Right lobe of liver (tissue), 6 donors: ENCODE results near the gene DDI2. TPM values are rescaled to one million over a fixed set of nuclear protein-coding genes. Genes with fewer than 3 reads are reported as not detected.

Source experiments
- ATAC-seq, 4 donors: fragments of 200-7000 bp; cut with Tn5 transposase; one replicate each; pipeline ENCODE4 v1.9.1; 2020; ENCODE audit warnings: mild to moderate bottlenecking in 4 of 4, moderate library complexity in 4 of 4
- DNase-seq, 3 donors: peaks; one replicate each; pipeline ENCODE4 v3.0.0-alpha.2; 2020
- H3K27ac ChIP-seq, 3 donors: fragments of 200-600 bp; one replicate each; pipeline ENCODE4 v1.8.0; 2022
- H3K27me3 ChIP-seq, 2 donors: fragments of 200-600 bp; one replicate each; pipeline ENCODE4 v1.8.0; 2022
- H3K36me3 ChIP-seq, 4 donors: fragments of 200-600 bp; sonication (generic) in 1 of 4; one replicate each; pipeline versions ENCODE4 v1.5.1 to v1.8.0; 2017 to 2022; ENCODE audit warnings: control low read depth in 1 of 4
- H3K4me1 ChIP-seq, 4 donors: fragments of 200-600 bp; sonication (generic) in 1 of 4; one replicate each; pipeline versions ENCODE4 v1.5.1 to v1.8.0; 2017 to 2022; ENCODE audit warnings: control low read depth in 1 of 4
- H3K4me3 ChIP-seq, 3 donors: fragments of 200-600 bp; one replicate each; pipeline ENCODE4 v1.8.0; 2022
- H3K9me3 ChIP-seq, 4 donors: fragments of 200-600 bp; sonication (generic) in 1 of 4; one replicate each; pipeline versions ENCODE4 v1.5.1 to v1.8.0; 2017 to 2022; ENCODE audit warnings: control low read depth in 1 of 4
- CTCF ChIP-seq, 4 donors: fragments of 200-600 bp in 3 of 4; fragments of 450-650 bp in 1 of 4; IDR thresholded peaks; one replicate each; pipeline versions ENCODE4 v1.5.1 to v1.8.0; 2016 to 2022; ENCODE audit warnings: antibody characterized with exemption in 4 of 4, mild to moderate bottlenecking in 2 of 4
- POLR2A ChIP-seq: fragments of 450-650 bp; IDR thresholded peaks from one replicate; pipeline ENCODE4 v1.6.1; 2017; ENCODE audit warnings: antibody characterized with exemption, mild to moderate bottlenecking
- WGBS: methylation state at CpG from one replicate; pipeline ENCODE4 v1.1.6; 2018; ENCODE audit warnings: low coverage, low lambda C conversion rate; ENCODE audit not compliant: insufficient coverage; ENCODE audit errors: missing lambda C conversion rate; 5-methylcytosine and 5-hydroxymethylcytosine counted together
- intact Hi-C, 2 donors: fragments of 100-400 bp; cut with DNase I; formaldehyde crosslinking; loops; one replicate each; pipeline versions ENCODE4 v1.11.2 to v1.14.1; 2022
- total RNA-seq, 6 experiments: library from RNA; depleted of rRNA in 2 of 6; stranded (reverse); fragments of >200 nt in 2 of 6; fragmentation: NEBNext Ultra II Directional in 3 of 6; extraction: Animal tissue kit (Norgen Biotek cat#: 25700) in 3 of 6; gene quantifications; one replicate each; pipeline versions ENCODE4 v1.1.0 to v1.2.4, GENCODE V29; 2016 to 2023
- donor health status: DM: no; HTN: yes; CAD: no.
- donor health status: DM: no; HTN: no; CAD: no.
- donor health status: DM: no; HTN: no; CAD: no.
- donor health status: DM: no; HTN: yes; CAD: no.
- donor health status: DM: no; HTN: yes; CAD: no.

The DDI2 gene
- total RNA-seq, 6 experiments from 2014 or later: 24.9 to 70.0 (median 42.9) TPM

- Histone ChIP-seq H3K4me3 (no peak overlapping the region), H3K27ac (no peak overlapping the region), H3K4me1 (peaks cover 0 to 13% (median 1%) of the 10 kb centered on the region in 4 donors), H3K9me3 (no peaks in the 10 kb centered on the region), H3K27me3 (no peaks in the 10 kb centered on the region), H3K36me3 (no peaks in the 10 kb centered on the region)
- TF ChIP-seq POLR2A (no peak), CTCF (IDR thresholded peaks at IDR 0.05) (no peak)
- intact Hi-C loops: no loop called here
- no peak for DNase-seq
- WGBS: 82% methylated on average over 5 of the region's 8 CpGs
- no peak for ATAC-seq
Observed at GRCh38 chr1:15701784-15702183, 84.5 kb downstream of the DDI2 start.

GRCh38 chr1:15702722-15703550 lies 85.7 kb downstream of the DDI2 start:
- DNase-seq (peak in 2 of 3 donors; percentile 41 to 63), ATAC-seq (peak; percentile 76 to 83 (median 78))
- no peak for TF ChIP-seq POLR2A
- peak; percentile 9 to 40 (median 33) for TF ChIP-seq CTCF (IDR thresholded peaks at IDR 0.05)
- H3K27ac ChIP-seq: peak overlapping the region in 2 of 3 donors; percentile 72
- intact Hi-C loops: no loop called here
- peaks cover 0 to 13% (median 1%) of the 10 kb centered on the region in 4 donors for H3K4me1 ChIP-seq
- no peaks in the 10 kb centered on the region for H3K9me3 ChIP-seq
- no peaks in the 10 kb centered on the region for H3K36me3 ChIP-seq
- no peak overlapping the region for H3K4me3 ChIP-seq
- 62% methylated on average over 12 of the region's 19 CpGs for WGBS
- no peaks in the 10 kb centered on the region for H3K27me3 ChIP-seq

- TF ChIP-seq CTCF (IDR thresholded peaks at IDR 0.05) (no peak), POLR2A (no peak)
- ATAC-seq (peak; percentile 76 to 93 (median 88)), DNase-seq (peak in 2 of 3 donors; percentile 63 to 68)
- Histone ChIP-seq H3K4me3 (no peak overlapping the region), H3K27me3 (no peaks in the 10 kb centered on the region), H3K9me3 (no peaks in the 10 kb centered on the region), H3K36me3 (no peaks in the 10 kb centered on the region), H3K4me1 (peaks cover 0 to 13% (median 1%) of the 10 kb centered on the region in 4 donors), H3K27ac (peak overlapping the region; percentile 14 to 72 (median 72))
- WGBS: 31% methylated on average over 4 of the region's 9 CpGs
- intact Hi-C loops: no loop called here
Observed at GRCh38 chr1:15703562-15703961, 86.3 kb downstream of the DDI2 start.

- no peak overlapping the region for H3K4me3 ChIP-seq
- no peak for DNase-seq
- H3K4me1 ChIP-seq: peaks cover 0 to 13% (median 1%) of the 10 kb centered on the region in 4 donors
- peak overlapping the region in 1 of 3 donors; percentile 72 for H3K27ac ChIP-seq
- 79% methylated on average over 7 of the region's 17 CpGs for WGBS
- no peak for TF ChIP-seq POLR2A
- no peak for TF ChIP-seq CTCF (IDR thresholded peaks at IDR 0.05)
- ATAC-seq: no peak
- no peaks in the 10 kb centered on the region for H3K9me3 ChIP-seq
- no peaks in the 10 kb centered on the region for H3K27me3 ChIP-seq
- no peaks in the 10 kb centered on the region for H3K36me3 ChIP-seq
- intact Hi-C loops: no loop called here
Observed at GRCh38 chr1:15704526-15705183, 87.4 kb downstream of the DDI2 start.
